HepG2 (cell line): Measurements from ENCODE around the gene HOXD3.

Experiments used
- BRCA1 ChIP-seq: sonication (generic); formaldehyde crosslinking; IDR thresholded peaks from 2 replicates; pipeline ENCODE4 v1.4.0; 2020; ENCODE audit warnings: missing genetic modification reagents
- CEBPB ChIP-seq: IDR thresholded peaks from 2 replicates; pipeline ENCODE4 v1.6.1; 2011; ENCODE audit warnings: low read depth, low read length, improper control_type of control experiment, borderline replicate concordance
- PLSCR1 ChIP-seq: sonication (generic); formaldehyde crosslinking; IDR thresholded peaks from 2 replicates; pipeline ENCODE4 v1.5.0; 2020; ENCODE audit warnings: missing genetic modification reagents, mild to moderate bottlenecking, borderline replicate concordance
- POLR2AphosphoS5 ChIP-seq: IDR thresholded peaks from 2 replicates; pipeline ENCODE4 v1.6.1; 2012; ENCODE audit warnings: low read depth, low read length
- RFX1 ChIP-seq: fragments of 450-650 bp; IDR thresholded peaks from 2 replicates; pipeline ENCODE4 v1.6.1; 2017
- RFX3 ChIP-seq: IDR thresholded peaks from 2 replicates; pipeline ENCODE4 v1.6.1; 2016; ENCODE audit warnings: missing biosample characterization, missing genetic modification reagents
- ZBTB2 ChIP-seq: sonication (generic); formaldehyde crosslinking; IDR thresholded peaks from 2 replicates; pipeline ENCODE4 v1.8.0; 2022; ENCODE audit warnings: low read depth, missing genetic modification reagents
- ZNF343 ChIP-seq: sonication (generic); formaldehyde crosslinking; IDR thresholded peaks from 2 replicates; pipeline ENCODE4 v1.4.0; 2020; ENCODE audit warnings: mild to moderate bottlenecking, missing genetic modification reagents

GRCh38 chr2:176162911-176163671, 6.0 kb downstream of the HOXD3 start:
- no peak for TF ChIP-seq BRCA1 (CRISPR knock-in tag)
- no peak for TF ChIP-seq POLR2AphosphoS5
- TF ChIP-seq RFX1, result no peak
- TF ChIP-seq RFX3, result no peak
- TF ChIP-seq ZBTB2 (CRISPR knock-in tag), result no peak
- no peak for TF ChIP-seq ZNF343
- TF ChIP-seq CEBPB, result no peak
- no peak for TF ChIP-seq PLSCR1 (CRISPR knock-in tag)
